ENCODE measurements around the gene BDH1. TPM values are rescaled to one million over a fixed set of nuclear protein-coding genes. Genes with fewer than 3 reads are reported as not detected.

Gene BDH1
- total and polyA plus RNA-seq, 2 of the 13 experiments (the other 11 are each of a cell fraction or from before 2014, with no cell fraction given) = 21.2 to 71.9 TPM

DNA sequence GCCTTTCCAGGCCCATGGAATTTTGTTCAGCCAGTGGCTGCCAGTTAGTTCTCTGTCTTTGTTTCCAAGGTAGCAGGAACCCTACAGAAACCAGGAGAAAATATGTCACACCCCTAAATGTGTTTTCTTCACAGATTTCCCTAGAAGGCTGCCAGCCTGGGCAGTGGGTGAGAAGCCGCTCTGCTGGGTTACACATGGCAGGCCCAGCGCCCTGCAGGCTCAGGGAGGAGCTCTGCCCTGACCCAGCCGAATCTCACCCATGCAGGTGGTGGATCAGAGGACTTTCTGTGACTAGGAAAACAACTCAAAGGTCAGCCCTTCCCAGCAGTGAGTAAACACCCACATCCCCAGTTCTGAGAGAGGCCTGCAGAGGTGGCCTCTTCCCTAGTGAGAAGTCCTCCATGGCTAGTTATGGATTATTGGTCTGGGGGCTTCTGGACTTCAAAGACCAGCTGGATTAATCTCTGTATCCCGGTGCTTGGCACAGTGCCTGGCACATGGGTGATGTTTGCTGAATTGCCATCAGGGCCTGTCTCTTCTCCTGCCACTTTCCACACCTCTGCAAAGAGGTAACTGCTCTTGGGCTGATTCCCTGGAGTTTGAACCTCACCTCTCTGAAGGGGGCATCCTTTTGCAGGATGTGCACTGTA lies 34.7 kb upstream of the BDH1 start (continued):
- TF ChIP-seq FLYWCH1 (CRISPR knock-in tag; IDR thresholded peaks at IDR 0.05) (0 out of 2 replicates have a peak, but pooled peaks have one; percentile 32), JUNB (CRISPR knock-in tag; IDR thresholded peaks at IDR 0.05; ENCODE audit: borderline replicate concordance) (no peak), ZNF17 (CRISPR knock-in tag; IDR thresholded peaks at IDR 0.05) (no peak), ZNF614 (CRISPR knock-in tag; IDR thresholded peaks at IDR 0.05; ENCODE audit: borderline replicate concordance) (peak; percentile 28; the same call in 1 of the 2 replicates), MIER3 (CRISPR knock-in tag; IDR thresholded peaks at IDR 0.05; ENCODE audit: borderline replicate concordance) (no peak), KLF13 (CRISPR knock-in tag; IDR thresholded peaks at IDR 0.05) (no peak), SALL2 (CRISPR knock-in tag; IDR thresholded peaks at IDR 0.05) (no peak), ZNF580 (CRISPR knock-in tag; IDR thresholded peaks at IDR 0.05; ENCODE audit: borderline replicate concordance, low read depth) (peak; percentile 81; the same call in 1 of the 2 replicates), ZNF737 (CRISPR knock-in tag; IDR thresholded peaks at IDR 0.05; ENCODE audit: borderline replicate concordance) (no peak), CBFB (CRISPR knock-in tag; IDR thresholded peaks at IDR 0.05) (no peak), RBAK (CRISPR knock-in tag; IDR thresholded peaks at IDR 0.05) (no peak), ZMYM4 (CRISPR knock-in tag; IDR thresholded peaks at IDR 0.05) (peak; percentile 75; the same call in 1 of the 2 replicates), ZNF879 (CRISPR knock-in tag; IDR thresholded peaks at IDR 0.05) (no peak), ZNF12 (CRISPR knock-in tag; IDR thresholded peaks at IDR 0.05) (0 out of 2 replicates have a peak, but pooled peaks have one; percentile 62), RORA (CRISPR knock-in tag; IDR thresholded peaks at IDR 0.05) (no peak), KAT2B (IDR thresholded peaks at IDR 0.05; ENCODE audit: borderline replicate concordance, low read depth, low read length) (no peak), MEF2D (CRISPR knock-in tag; IDR thresholded peaks at IDR 0.05) (peak; percentile 79), ZC3H13 (CRISPR knock-in tag; IDR thresholded peaks at IDR 0.05) (0 out of 2 replicates have a peak, but pooled peaks have one; percentile 33), ZNF652 (CRISPR knock-in tag; IDR thresholded peaks at IDR 0.05; ENCODE audit: borderline replicate concordance, low read depth) (no peak), MATR3 (CRISPR knock-in tag; IDR thresholded peaks at IDR 0.05) (no peak), TEF (CRISPR knock-in tag; IDR thresholded peaks at IDR 0.05) (no peak)
- TF ChIP-seq, protein P1, sequence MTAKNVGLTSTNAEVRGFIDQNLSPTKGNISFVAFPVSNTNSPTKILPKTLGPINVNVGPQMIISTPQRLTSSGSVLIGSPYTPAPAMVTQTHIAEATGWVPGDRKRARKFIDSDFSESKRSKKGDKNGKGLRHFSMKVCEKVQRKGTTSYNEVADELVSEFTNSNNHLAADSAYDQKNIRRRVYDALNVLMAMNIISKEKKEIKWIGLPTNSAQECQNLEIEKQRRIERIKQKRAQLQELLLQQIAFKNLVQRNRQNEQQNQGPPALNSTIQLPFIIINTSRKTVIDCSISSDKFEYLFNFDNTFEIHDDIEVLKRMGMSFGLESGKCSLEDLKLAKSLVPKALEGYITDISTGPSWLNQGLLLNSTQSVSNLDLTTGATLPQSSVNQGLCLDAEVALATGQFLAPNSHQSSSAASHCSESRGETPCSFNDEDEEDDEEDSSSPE (CRISPR knock-in tag; IDR thresholded peaks at IDR 0.05) = peak; percentile 72; the same call in 1 of the 2 replicates
- TF ChIP-seq, protein P2, sequence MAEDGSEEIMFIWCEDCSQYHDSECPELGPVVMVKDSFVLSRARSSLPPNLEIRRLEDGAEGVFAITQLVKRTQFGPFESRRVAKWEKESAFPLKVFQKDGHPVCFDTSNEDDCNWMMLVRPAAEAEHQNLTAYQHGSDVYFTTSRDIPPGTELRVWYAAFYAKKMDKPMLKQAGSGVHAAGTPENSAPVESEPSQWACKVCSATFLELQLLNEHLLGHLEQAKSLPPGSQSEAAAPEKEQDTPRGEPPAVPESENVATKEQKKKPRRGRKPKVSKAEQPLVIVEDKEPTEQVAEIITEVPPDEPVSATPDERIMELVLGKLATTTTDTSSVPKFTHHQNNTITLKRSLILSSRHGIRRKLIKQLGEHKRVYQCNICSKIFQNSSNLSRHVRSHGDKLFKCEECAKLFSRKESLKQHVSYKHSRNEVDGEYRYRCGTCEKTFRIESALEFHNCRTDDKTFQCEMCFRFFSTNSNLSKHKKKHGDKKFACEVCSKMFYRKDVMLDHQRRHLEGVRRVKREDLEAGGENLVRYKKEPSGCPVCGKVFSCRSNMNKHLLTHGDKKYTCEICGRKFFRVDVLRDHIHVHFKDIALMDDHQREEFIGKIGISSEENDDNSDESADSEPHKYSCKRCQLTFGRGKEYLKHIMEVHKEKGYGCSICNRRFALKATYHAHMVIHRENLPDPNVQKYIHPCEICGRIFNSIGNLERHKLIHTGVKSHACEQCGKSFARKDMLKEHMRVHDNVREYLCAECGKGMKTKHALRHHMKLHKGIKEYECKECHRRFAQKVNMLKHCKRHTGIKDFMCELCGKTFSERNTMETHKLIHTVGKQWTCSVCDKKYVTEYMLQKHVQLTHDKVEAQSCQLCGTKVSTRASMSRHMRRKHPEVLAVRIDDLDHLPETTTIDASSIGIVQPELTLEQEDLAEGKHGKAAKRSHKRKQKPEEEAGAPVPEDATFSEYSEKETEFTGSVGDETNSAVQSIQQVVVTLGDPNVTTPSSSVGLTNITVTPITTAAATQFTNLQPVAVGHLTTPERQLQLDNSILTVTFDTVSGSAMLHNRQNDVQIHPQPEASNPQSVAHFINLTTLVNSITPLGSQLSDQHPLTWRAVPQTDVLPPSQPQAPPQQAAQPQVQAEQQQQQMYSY (CRISPR knock-in tag; IDR thresholded peaks at IDR 0.05) = peak; percentile 55; the same call in 1 of the 2 replicates
